ENCODE data around the gene HTR4.

Gene HTR4

GRCh38 chr5:148524721-148525120 lies 129.6 kb downstream of the HTR4 start:
- ChIA-PET CTCF (no interaction called here), POLR2A (ENCODE audit: low non-redundant PET) (no interaction called here)
- DNase-seq (ENCODE audit: low spot score): no peak
- TF ChIP-seq CTCF (conservative IDR thresholded peaks at IDR 0.05; ENCODE audit: low read depth): no peak
- no peak overlapping the region for H3K27ac ChIP-seq

DNA sequence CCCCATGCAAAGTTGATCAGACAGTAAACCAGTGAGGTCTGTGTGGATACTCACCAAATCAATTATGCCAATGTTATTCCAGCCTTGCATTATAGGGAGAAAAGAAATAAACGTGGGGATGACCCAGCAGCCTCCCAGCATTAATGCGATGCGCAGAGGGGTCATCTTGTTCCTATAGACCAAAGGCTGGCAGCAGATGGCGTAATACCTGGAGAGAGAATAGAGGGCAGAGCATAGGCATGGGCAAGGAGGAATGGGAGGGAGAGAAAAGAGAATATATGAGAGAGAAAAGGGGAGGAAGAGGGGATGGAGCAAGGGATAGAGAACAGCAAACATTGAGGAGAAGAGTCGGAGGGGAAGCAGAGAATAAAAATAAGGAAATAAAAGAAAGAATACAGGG lies 131.2 kb downstream of the HTR4 start:
- ChIA-PET POLR2A (ENCODE audit: low non-redundant PET) (no interaction called here), CTCF (interaction anchor here (0.7 kb wide), 1 partner anchor 12 kb away, joined by 3 read pairs; no protein-coding TSS in a partner anchor)
- no peak for DNase-seq (ENCODE audit: low spot score)
- H3K27ac ChIP-seq: no peak overlapping the region
- no peak for TF ChIP-seq CTCF (conservative IDR thresholded peaks at IDR 0.05; ENCODE audit: low read depth)

DNA sequence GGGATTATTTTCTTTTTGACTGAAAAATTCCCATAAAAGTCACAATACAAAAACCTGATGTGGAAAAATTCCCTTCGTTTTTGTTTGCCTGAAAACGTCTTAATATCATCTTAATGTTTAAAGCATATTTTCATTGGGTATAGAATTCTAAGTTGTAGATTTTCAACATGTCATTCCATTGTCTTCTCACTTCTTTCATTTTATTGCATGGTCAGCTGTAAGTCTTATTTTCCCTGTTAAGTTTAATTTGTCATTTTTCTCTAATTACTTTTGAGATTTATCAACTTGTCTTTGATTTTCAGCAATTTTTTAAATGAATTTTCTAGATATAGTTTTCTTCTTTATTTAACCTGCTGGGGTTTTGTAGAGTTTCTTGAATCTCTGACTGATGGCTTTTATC lies 138.9 kb downstream of the HTR4 start:
- H3K27ac ChIP-seq: no peak overlapping the region
- POLR2A ChIA-PET (ENCODE audit: low non-redundant PET): no interaction called here
- no peak for TF ChIP-seq CTCF (conservative IDR thresholded peaks at IDR 0.05; ENCODE audit: low read depth)

DNA sequence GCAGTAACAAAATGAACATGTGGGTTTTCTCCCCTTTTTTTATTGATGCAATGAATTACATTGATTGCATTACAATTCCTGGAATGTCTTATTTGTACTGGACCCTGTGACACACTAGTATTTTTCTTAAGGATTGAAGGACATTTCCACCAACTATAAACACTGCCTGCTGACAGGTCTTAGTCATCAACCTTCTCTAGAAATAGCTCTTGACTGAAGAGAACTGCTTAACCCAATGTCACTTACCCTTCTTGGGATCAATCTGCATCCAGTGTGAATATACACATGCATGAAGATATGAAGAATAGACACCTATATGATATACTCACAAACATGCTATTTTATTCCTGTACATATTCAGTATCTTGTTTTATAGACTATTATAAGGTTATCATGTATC lies 140.0 kb downstream of the HTR4 start:
- CTCF ChIA-PET: no interaction called here
- DNase-seq (ENCODE audit: low spot score): no peak
- TF ChIP-seq CTCF (conservative IDR thresholded peaks at IDR 0.05; ENCODE audit: low read depth): no peak
- POLR2A ChIA-PET (ENCODE audit: low non-redundant PET): no interaction called here
- H3K27ac ChIP-seq: no peak overlapping the region

More for the DNA sequence above, 138.9 kb downstream of the HTR4 start:
- DNase-seq (ENCODE audit: low spot score): no peak
- CTCF ChIA-PET: no interaction called here

DNA sequence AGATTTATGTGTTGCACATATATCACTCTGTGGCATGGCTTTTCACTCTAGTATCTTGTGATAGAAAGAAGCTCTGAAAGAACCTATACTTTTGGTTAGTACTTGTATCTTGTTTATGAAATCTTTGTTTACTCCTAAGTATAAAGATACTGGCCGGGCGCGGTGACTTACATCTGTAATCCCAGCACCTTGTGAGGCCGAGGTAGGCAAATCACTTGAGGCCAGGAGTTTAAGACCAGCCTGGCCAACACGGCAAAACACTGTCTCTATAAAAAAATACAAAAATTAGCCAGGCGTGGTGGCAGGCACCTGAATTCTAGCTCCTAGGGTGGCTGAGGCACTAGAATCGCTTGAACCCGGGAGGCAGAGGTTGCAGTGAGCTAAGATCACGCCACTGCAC lies 141.8 kb downstream of the HTR4 start:
- ChIA-PET CTCF (no interaction called here), POLR2A (ENCODE audit: low non-redundant PET) (no interaction called here)
- no peak for DNase-seq (ENCODE audit: low spot score)
- no peak for TF ChIP-seq CTCF (conservative IDR thresholded peaks at IDR 0.05; ENCODE audit: low read depth)
- H3K27ac ChIP-seq: no peak overlapping the region

GRCh38 chr5:148511810-148512347 lies 142.4 kb downstream of the HTR4 start:
- DNase-seq (ENCODE audit: low spot score): no peak
- CTCF ChIA-PET: no interaction called here
- POLR2A ChIA-PET (ENCODE audit: low non-redundant PET): no interaction called here

More at GRCh38 chr5:148511810-148512347, 142.4 kb downstream of the HTR4 start:
- H3K27ac ChIP-seq: no peak overlapping the region
- no peak for TF ChIP-seq CTCF (conservative IDR thresholded peaks at IDR 0.05; ENCODE audit: low read depth)
